Spleen (tissue), 11 donors: ENCODE measurements around the gene ABI3BP. TPM values are rescaled to one million over a fixed set of nuclear protein-coding genes. Genes with fewer than 3 reads are reported as not detected.
"Not testable (repeated sequence)": the region's sequence is repeated elsewhere in the genome, so short reads cannot be mapped to it uniquely, and the experiment has no call there.

Source experiments
- DNase-seq: peaks from one replicate; pipeline ENCODE4 v3.0.0-alpha.2; 2020
- H3K27ac ChIP-seq, 8 donors: fragments of 200-600 bp; sonication (generic) in 7 of 8; 1 replicate in 4 of 8; 2 replicates in 4 of 8; pipeline versions ENCODE4 v1.5.0 to v1.8.0; 2016 to 2021; ENCODE audit warnings: inconsistent platforms in 4 of 8, mild to moderate bottlenecking in 4 of 8, moderate library complexity in 1 of 8
- H3K27me3 ChIP-seq, 7 donors: fragments of 200-600 bp; sonication (generic) in 6 of 7; replicated peaks in 1 of 7; 1 replicate in 4 of 7; 2 replicates in 3 of 7; pipeline versions ENCODE4 v1.5.0 to v1.8.0; 2016 to 2021; ENCODE audit warnings: inconsistent platforms in 3 of 7, mild to moderate bottlenecking in 1 of 7
- H3K36me3 ChIP-seq, 6 donors: fragments of 200-600 bp; sonication (generic) in 5 of 6; 1 replicate in 4 of 6; 2 replicates in 2 of 6; pipeline versions ENCODE4 v1.5.0 to v1.8.0; 2016 to 2021; ENCODE audit warnings: inconsistent platforms in 2 of 6
- H3K4me1 ChIP-seq, 6 donors: fragments of 200-600 bp; sonication (generic) in 5 of 6; 1 replicate in 3 of 6; 2 replicates in 3 of 6; pipeline versions ENCODE4 v1.5.0 to v1.8.0; 2016 to 2021; ENCODE audit warnings: inconsistent platforms in 3 of 6
- H3K4me3 ChIP-seq, 8 donors: fragments of 200-600 bp; sonication (generic) in 7 of 8; 1 replicate in 4 of 8; 2 replicates in 4 of 8; pipeline versions ENCODE4 v1.5.0 to v1.8.0; 2016 to 2021; ENCODE audit warnings: inconsistent platforms in 4 of 8, mild to moderate bottlenecking in 4 of 8, moderate library complexity in 2 of 8
- H3K9me3 ChIP-seq, 8 donors: fragments of 200-600 bp; sonication (generic) in 7 of 8; 1 replicate in 4 of 8; 2 replicates in 4 of 8; pipeline versions ENCODE4 v1.5.0 to v1.8.0; 2016 to 2021; ENCODE audit warnings: inconsistent platforms in 4 of 8
- POLR2A ChIP-seq, 3 donors: fragments of 450-650 bp; IDR thresholded peaks; one replicate each; pipeline ENCODE4 v1.5.1; 2017; ENCODE audit warnings: antibody characterized with exemption in 3 of 3, mild to moderate bottlenecking in 1 of 3
- POLR2AphosphoS5 ChIP-seq, 3 donors: sonication (generic); formaldehyde crosslinking; IDR thresholded peaks; one replicate each; pipeline ENCODE4 v1.5.1; 2017; ENCODE audit warnings: antibody characterized with exemption in 3 of 3
- WGBS, 5 donors: extraction: QIAGEN DNeasy Blood & Tissue Kit in 3 of 5; methylation state at CpG; one replicate each; pipeline versions ENCODE4 v1.1.5 to v1.1.7; 2013 to 2018; 5-methylcytosine and 5-hydroxymethylcytosine counted together
- intact Hi-C: fragments of 100-400 bp; cut with DNase I; formaldehyde crosslinking; loops from one replicate; pipeline ENCODE4 v1.15.0; 2023; ENCODE audit warnings: low total_unique reads
- polyA plus RNA-seq, 3 donors: library from polyadenylated mRNA; stranded (reverse); fragments of 200-250 nt; gene quantifications; one replicate each; pipeline ENCODE4 v1.2.1, GENCODE V29; 2013
- total RNA-seq, 7 donors: library from RNA; depleted of rRNA in 3 of 7; stranded (reverse); fragments of >200 nt in 3 of 7; fragmentation: NEBNext Ultra II Directional in 4 of 7; extraction: Animal tissue kit (Norgen Biotek cat#: 25700) in 4 of 7; gene quantifications; one replicate each; pipeline versions ENCODE4 v1.1.0 to v1.2.1, GENCODE V29; 2016 to 2021
- TF ChIP-seq, protein P1 (sequence below), 11 experiments: fragments of 200-600 bp in 7 of 11; fragments of 450-650 bp in 4 of 11; sonication (generic) in 4 of 11; IDR thresholded peaks in 8 of 11; conservative IDR thresholded peaks in 3 of 11; 1 replicate in 7 of 11; 2 replicates in 4 of 11; pipeline versions ENCODE4 v1.4.0 to v1.8.0; 2016 to 2021; ENCODE audit warnings: antibody characterized with exemption in 11 of 11, inconsistent platforms in 4 of 11, mild to moderate bottlenecking in 1 of 11
- donor health status: healthy with polysubstance abuse.
- donor health status: DM: no; HTN: no; CAD: no; lungs with moderate emphysema.
- donor health status: DM: no; HTN: no; CAD: no.
- donor health status: Bipolar disorder and iron deficiency.
- donor health status: healthy.
- donor health status: DM: no; HTN: no; CAD: no.
- donor health status: DM: yes; HTN: yes; CAD: no.

The ABI3BP gene
- total and polyA plus RNA-seq, 10 donors: 4.2 to 29.9 (median 16.3) TPM

DNA sequence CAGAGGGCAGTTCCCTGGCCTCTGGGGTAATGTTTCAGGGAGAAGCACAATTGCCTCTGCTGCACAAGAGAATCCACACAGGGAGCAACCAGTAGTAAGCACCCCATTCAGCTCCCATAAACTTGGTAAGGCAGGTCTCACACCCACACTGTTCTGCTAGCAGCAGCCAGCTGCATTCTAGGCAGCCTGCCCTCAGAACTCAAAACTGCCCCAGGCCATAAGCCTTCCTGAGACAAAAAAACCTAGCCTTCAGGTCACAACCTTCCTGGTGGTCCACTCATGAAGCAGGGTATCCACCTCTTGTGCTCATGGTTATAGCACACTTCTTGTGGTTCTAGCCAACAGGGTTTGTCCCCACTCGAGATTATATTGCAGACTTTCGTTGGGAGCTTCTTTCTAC is 33.7 kb upstream of the ABI3BP start:
- Histone ChIP-seq H3K4me3 (no peak overlapping the region), H3K9me3 (peaks cover 3 to 30% (median 18%) of the 10 kb centered on the region in 8 donors), H3K27ac (no peak overlapping the region), H3K27me3 (no peaks in the 10 kb centered on the region), H3K4me1 (no peaks in the 10 kb centered on the region), H3K36me3 (no peaks in the 10 kb centered on the region)
- no peak for DNase-seq
- intact Hi-C loops: no loop called here
- WGBS, 5 donors: 67 to 90% (median 73%) methylated on average over 2 of the region's 2 CpGs
- TF ChIP-seq POLR2AphosphoS5 (IDR thresholded peaks at IDR 0.05) (no peak), POLR2A (IDR thresholded peaks at IDR 0.05) (no peak)
- TF ChIP-seq, protein P1, sequence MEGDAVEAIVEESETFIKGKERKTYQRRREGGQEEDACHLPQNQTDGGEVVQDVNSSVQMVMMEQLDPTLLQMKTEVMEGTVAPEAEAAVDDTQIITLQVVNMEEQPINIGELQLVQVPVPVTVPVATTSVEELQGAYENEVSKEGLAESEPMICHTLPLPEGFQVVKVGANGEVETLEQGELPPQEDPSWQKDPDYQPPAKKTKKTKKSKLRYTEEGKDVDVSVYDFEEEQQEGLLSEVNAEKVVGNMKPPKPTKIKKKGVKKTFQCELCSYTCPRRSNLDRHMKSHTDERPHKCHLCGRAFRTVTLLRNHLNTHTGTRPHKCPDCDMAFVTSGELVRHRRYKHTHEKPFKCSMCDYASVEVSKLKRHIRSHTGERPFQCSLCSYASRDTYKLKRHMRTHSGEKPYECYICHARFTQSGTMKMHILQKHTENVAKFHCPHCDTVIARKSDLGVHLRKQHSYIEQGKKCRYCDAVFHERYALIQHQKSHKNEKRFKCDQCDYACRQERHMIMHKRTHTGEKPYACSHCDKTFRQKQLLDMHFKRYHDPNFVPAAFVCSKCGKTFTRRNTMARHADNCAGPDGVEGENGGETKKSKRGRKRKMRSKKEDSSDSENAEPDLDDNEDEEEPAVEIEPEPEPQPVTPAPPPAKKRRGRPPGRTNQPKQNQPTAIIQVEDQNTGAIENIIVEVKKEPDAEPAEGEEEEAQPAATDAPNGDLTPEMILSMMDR (IDR thresholded peaks at IDR 0.05 in 8 of 11, conservative IDR thresholded peaks at IDR 0.05 in 3 of 11): no peak

DNA sequence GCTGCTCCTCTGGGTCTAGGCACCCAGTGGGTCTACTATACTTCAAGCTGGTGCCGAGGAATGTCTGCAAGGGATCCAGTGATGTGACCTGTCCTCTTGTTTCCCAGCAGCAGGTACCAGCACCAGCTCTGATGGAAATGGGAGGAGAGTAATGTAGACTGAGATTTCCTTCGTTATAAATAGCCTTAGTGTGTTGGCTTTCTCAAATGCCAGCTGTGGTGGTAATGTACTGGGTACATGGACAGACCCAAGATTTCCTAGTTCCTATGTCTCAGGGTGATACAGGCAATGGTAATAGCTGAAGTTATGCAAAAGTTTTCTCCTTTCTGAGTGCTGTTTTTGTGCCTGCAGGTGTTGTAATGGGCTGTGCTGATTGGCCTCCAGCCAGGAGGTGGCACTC is 33.0 kb upstream of the ABI3BP start:
- no peak overlapping the region for H3K4me3 ChIP-seq
- H3K36me3 ChIP-seq: no peaks in the 10 kb centered on the region
- no peaks in the 10 kb centered on the region for H3K27me3 ChIP-seq
- no peak for TF ChIP-seq POLR2AphosphoS5 (IDR thresholded peaks at IDR 0.05)
- TF ChIP-seq, protein P1 (IDR thresholded peaks at IDR 0.05 in 8 of 11, conservative IDR thresholded peaks at IDR 0.05 in 3 of 11): no peak
- no peak for TF ChIP-seq POLR2A (IDR thresholded peaks at IDR 0.05)
- no peak for DNase-seq
- H3K9me3 ChIP-seq: peaks cover 3 to 30% (median 18%) of the 10 kb centered on the region in 8 donors
- no peaks in the 10 kb centered on the region for H3K4me1 ChIP-seq
- intact Hi-C loops: no loop called here
- 62 to 79% (median 74%) methylated on average over 2 of the region's 2 CpGs for WGBS, 5 donors
- H3K27ac ChIP-seq: no peak overlapping the region

DNA sequence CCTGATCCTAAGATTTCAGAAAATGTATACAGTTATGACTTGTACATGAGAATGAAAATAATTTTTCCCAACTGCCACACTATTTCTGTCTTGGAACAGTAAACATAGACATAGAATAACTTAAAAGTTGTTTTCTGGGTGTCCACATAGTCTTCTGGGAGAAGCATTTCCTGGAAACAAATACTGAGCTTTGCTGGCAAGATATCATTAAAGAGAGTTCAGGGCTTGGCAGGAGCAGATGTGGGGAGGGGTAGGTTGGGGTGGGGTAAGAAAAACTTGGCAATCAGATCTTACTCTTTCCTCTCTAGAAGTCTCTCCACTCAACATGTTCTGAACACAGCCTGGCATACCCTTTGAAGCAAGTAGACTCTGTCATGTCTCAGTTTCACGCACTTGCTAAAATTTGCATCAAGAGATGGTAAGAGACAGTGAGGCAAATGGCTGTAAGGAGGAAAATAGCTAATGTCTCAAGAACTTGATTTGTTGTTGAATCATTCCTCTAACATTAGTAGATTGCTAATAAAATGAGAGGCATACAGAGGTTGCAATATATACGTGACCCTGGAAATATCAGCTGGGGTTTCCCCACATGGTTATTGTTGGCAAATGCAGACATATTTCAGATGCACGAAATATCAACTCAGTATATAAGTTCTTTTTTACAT is 27.3 kb upstream of the ABI3BP start:
- TF ChIP-seq POLR2A (IDR thresholded peaks at IDR 0.05) (no peak), POLR2AphosphoS5 (IDR thresholded peaks at IDR 0.05) (no peak)
- TF ChIP-seq, protein P1 (IDR thresholded peaks at IDR 0.05 in 8 of 11, conservative IDR thresholded peaks at IDR 0.05 in 3 of 11): no peak
- Histone ChIP-seq H3K27ac (no peak overlapping the region), H3K4me3 (no peak overlapping the region), H3K36me3 (no peaks in the 10 kb centered on the region), H3K4me1 (no peaks in the 10 kb centered on the region), H3K9me3 (peaks cover 0 to 13% (median 0%) of the 10 kb centered on the region in 8 donors), H3K27me3 (no peaks in the 10 kb centered on the region)
- intact Hi-C loops: no loop called here
- WGBS, 5 donors: 75 to 89% (median 79%) methylated on average over 3 of the region's 3 CpGs
- no peak for DNase-seq

DNA sequence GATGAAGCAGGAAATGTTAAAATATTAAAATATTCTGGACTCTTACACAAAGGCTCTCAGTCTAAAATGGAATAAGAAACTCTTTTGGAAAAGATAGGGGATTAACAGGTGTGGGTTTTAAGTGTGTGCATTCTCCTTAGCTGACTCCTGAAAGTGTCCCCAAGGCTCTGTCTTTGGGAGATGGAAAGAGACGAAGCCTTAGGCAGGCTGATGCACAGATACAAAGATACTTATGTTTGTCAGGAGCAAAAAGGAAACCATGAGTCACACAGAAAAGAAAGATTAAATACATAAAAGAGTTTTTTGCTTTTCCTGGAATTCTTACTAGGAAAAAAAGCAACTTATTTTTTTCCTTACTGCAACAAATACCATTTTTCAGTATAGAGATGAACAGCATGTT is 23.8 kb upstream of the ABI3BP start:
- WGBS, 5 donors: 53 to 82% (median 67%) methylated on average over 1 of the region's 1 CpG
- Histone ChIP-seq H3K9me3 (peaks cover 0 to 14% (median 9%) of the 10 kb centered on the region in 8 donors), H3K4me3 (no peak overlapping the region), H3K36me3 (no peaks in the 10 kb centered on the region), H3K4me1 (no peaks in the 10 kb centered on the region), H3K27me3 (no peaks in the 10 kb centered on the region), H3K27ac (no peak overlapping the region)
- intact Hi-C loops: no loop called here
- no peak for DNase-seq
- TF ChIP-seq POLR2AphosphoS5 (IDR thresholded peaks at IDR 0.05): no peak
- no peak for TF ChIP-seq POLR2A (IDR thresholded peaks at IDR 0.05)
- TF ChIP-seq, protein P1 (IDR thresholded peaks at IDR 0.05 in 8 of 11, conservative IDR thresholded peaks at IDR 0.05 in 3 of 11): no peak

DNA sequence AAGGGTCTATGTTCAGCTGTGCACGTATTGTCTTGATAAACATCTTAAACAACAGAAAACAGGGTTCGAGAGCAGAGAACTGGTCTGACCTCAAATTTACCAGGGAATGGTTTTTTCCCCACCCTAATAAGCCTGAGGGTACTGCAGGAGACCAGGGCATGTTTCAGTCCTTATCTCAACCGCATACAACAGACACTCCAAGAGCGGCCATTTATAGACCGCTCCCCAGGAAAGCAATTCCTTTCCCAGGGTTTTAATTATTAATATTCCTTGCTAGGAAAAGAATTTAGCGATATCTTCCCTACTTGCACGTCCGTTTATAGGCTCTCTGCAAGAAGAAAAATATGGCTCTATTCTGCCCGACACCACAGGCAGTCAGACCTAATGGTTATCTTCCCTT is 19.1 kb upstream of the ABI3BP start:
- H3K27me3 ChIP-seq, intact Hi-C loops, H3K36me3 ChIP-seq, DNase-seq, H3K4me3 ChIP-seq, H3K27ac ChIP-seq, H3K4me1 ChIP-seq: not testable (repeated sequence)
- H3K9me3 ChIP-seq: peaks cover 0 to 34% (median 24%) of the 10 kb centered on the region in 8 donors
- WGBS, 5 donors: 85 to 96% (median 94%) methylated on average over 8 to 9 of the region's 9 CpGs
